Activated CD4-positive, alpha-beta memory T cell treated with anti-CD3 and anti-CD28 coated beads, Interleukin-2, amount 10 ng/mL, durations not matched to agents 7 days and 5 days (primary cell): ENCODE results near the gene DENND1B. TPM values are rescaled to one million over a fixed set of nuclear protein-coding genes. Genes with fewer than 3 reads are reported as not detected.

Source experiments
- CTCF ChIA-PET: fragments of 350-600 bp; sonication (Branson Sonifier 250); formaldehyde crosslinking; loops from one replicate; lab custom pipeline; 2021; ENCODE audit warnings: antibody characterized with exemption, inconsistent platforms; lab: Charles Lee
- POLR2A ChIA-PET: fragments of 350-600 bp; sonication (Branson Sonifier 250); formaldehyde crosslinking; loops from one replicate; lab custom pipeline; 2021; ENCODE audit warnings: antibody characterized with exemption; lab: Charles Lee
- DNase-seq: peaks from one replicate; pipeline ENCODE4 v3.0.0-alpha.2; 2020
- H3K27ac Mint-ChIP-seq: one replicate; pipeline ENCODE4 v1.8.0; 2021; ENCODE audit warnings: mild to moderate bottlenecking, mixed read lengths
- H3K27me3 Mint-ChIP-seq: one replicate; pipeline ENCODE4 v1.8.0; 2021; ENCODE audit warnings: mixed read lengths
- H3K36me3 Mint-ChIP-seq: one replicate; pipeline ENCODE4 v1.8.0; 2021; ENCODE audit warnings: low read depth, mixed read lengths
- H3K4me1 Mint-ChIP-seq: one replicate; pipeline ENCODE4 v1.8.0; 2021; ENCODE audit warnings: mixed read lengths
- H3K4me3 Mint-ChIP-seq: one replicate; pipeline ENCODE4 v1.8.0; 2021; ENCODE audit warnings: mild to moderate bottlenecking, mixed read lengths
- H3K9me3 Mint-ChIP-seq: one replicate; pipeline ENCODE4 v1.8.0; 2021; ENCODE audit warnings: mixed read lengths
- total RNA-seq, 2 experiments: library from RNA; stranded (reverse); gene quantifications; one replicate each; pipeline ENCODE4 v1.2.3, GENCODE V29; 2021

The DENND1B gene
- total RNA-seq: 10 to 100 TPM; 30.6 to 31.0 TPM

- Mint-ChIP-seq H3K27ac (peak within 1 kb of the TSS; percentile 100), H3K36me3 (peaks cover 21% of the 10 kb centered on the region), H3K9me3 (no peaks in the 10 kb centered on the region), H3K4me1 (peaks cover 67% of the 10 kb centered on the region), H3K4me3 (peak within 1 kb of the TSS; percentile 87), H3K27me3 (no peaks in the 10 kb centered on the region)
- ChIA-PET POLR2A (interaction anchor here (0.6 to 4.4 kb wide), 15 partner anchors 9 to 906 kb away, joined by 3 to 60 read pairs (median 3); partner anchors contain the start of genes C1orf53, NEK7 and PTPRC), CTCF (interaction anchor here (1.2 to 1.3 kb wide), 2 partner anchors 9 to 13 kb away, joined by 3 to 7 read pairs; no protein-coding TSS in a partner anchor)
- peak; percentile 87 for DNase-seq
Measured at GRCh38 chr1:197775282-197776262, at the start of gene DENND1B. Gene DENND1B (minus strand): TSS chr1:197775480. CDS start chr1:197775155, 325 bp downstream.

- H3K9me3 Mint-ChIP-seq: no peaks in the 10 kb centered on the region
- no peak for DNase-seq
- ChIA-PET CTCF (no interaction called here), POLR2A (no interaction called here)
- H3K27me3 Mint-ChIP-seq: no peaks in the 10 kb centered on the region
- H3K4me1 Mint-ChIP-seq: no peaks in the 10 kb centered on the region
- H3K27ac Mint-ChIP-seq: no peak overlapping the region
- H3K36me3 Mint-ChIP-seq: no peaks in the 10 kb centered on the region
- no peak overlapping the region for H3K4me3 Mint-ChIP-seq
Measured at GRCh38 chr1:197814306-197814705, 39.0 kb upstream of the DENND1B start.

GRCh38 chr1:197813741-197814140 is 38.5 kb upstream of the DENND1B start:
- POLR2A ChIA-PET: interaction anchor here (0.6 kb wide), 1 partner anchor 243 kb away, joined by 3 read pairs; no protein-coding TSS in a partner anchor
- H3K27ac Mint-ChIP-seq: no peak overlapping the region
- H3K4me1 Mint-ChIP-seq: no peaks in the 10 kb centered on the region
- CTCF ChIA-PET: no interaction called here
- H3K27me3 Mint-ChIP-seq: no peaks in the 10 kb centered on the region
- no peak for DNase-seq
- no peaks in the 10 kb centered on the region for H3K36me3 Mint-ChIP-seq
- no peaks in the 10 kb centered on the region for H3K9me3 Mint-ChIP-seq
- H3K4me3 Mint-ChIP-seq: no peak overlapping the region

- no peak for DNase-seq
- H3K36me3 Mint-ChIP-seq: no peaks in the 10 kb centered on the region
- H3K4me1 Mint-ChIP-seq: peaks cover 1% of the 10 kb centered on the region
- ChIA-PET CTCF (no interaction called here), POLR2A (no interaction called here)
- no peaks in the 10 kb centered on the region for H3K27me3 Mint-ChIP-seq
- H3K4me3 Mint-ChIP-seq: no peak overlapping the region
- H3K9me3 Mint-ChIP-seq: no peaks in the 10 kb centered on the region
- H3K27ac Mint-ChIP-seq: no peak overlapping the region
Measured at GRCh38 chr1:197811769-197812168, 36.5 kb upstream of the DENND1B start.

GRCh38 chr1:197810812-197811211 is 35.5 kb upstream of the DENND1B start:
- no peak for DNase-seq
- Mint-ChIP-seq H3K9me3 (no peaks in the 10 kb centered on the region), H3K4me3 (no peak overlapping the region), H3K27me3 (no peaks in the 10 kb centered on the region), H3K27ac (no peak overlapping the region), H3K4me1 (peaks cover 5% of the 10 kb centered on the region), H3K36me3 (no peaks in the 10 kb centered on the region)
- ChIA-PET POLR2A (no interaction called here), CTCF (no interaction called here)

- ChIA-PET CTCF (interaction anchor here (1.5 kb wide), 1 partner anchor 62 kb away, joined by 3 read pairs; no protein-coding TSS in a partner anchor), POLR2A (no interaction called here)
- DNase-seq: no peak
- H3K4me1 Mint-ChIP-seq: peaks cover 5% of the 10 kb centered on the region
- H3K9me3 Mint-ChIP-seq: no peaks in the 10 kb centered on the region
- no peaks in the 10 kb centered on the region for H3K36me3 Mint-ChIP-seq
- no peak overlapping the region for H3K4me3 Mint-ChIP-seq
- H3K27me3 Mint-ChIP-seq: no peaks in the 10 kb centered on the region
- no peak overlapping the region for H3K27ac Mint-ChIP-seq
Measured at GRCh38 chr1:197808880-197809279, 33.6 kb upstream of the DENND1B start.

- H3K4me3 Mint-ChIP-seq: no peak overlapping the region
- peaks cover 5% of the 10 kb centered on the region for H3K4me1 Mint-ChIP-seq
- no peaks in the 10 kb centered on the region for H3K36me3 Mint-ChIP-seq
- CTCF ChIA-PET: interaction anchor here (1.5 kb wide), 1 partner anchor 63 kb away, joined by 3 read pairs; no protein-coding TSS in a partner anchor
- no peaks in the 10 kb centered on the region for H3K27me3 Mint-ChIP-seq
- DNase-seq: no peak
- no peaks in the 10 kb centered on the region for H3K9me3 Mint-ChIP-seq
- H3K27ac Mint-ChIP-seq: no peak overlapping the region
- POLR2A ChIA-PET: interaction anchor here (0.6 to 1.3 kb wide), 2 partner anchors 32 to 153 kb away, joined by 3 to 4 read pairs; partner anchors contain the start of gene DENND1B
Measured at GRCh38 chr1:197807739-197808453, 32.6 kb upstream of the DENND1B start.

GRCh38 chr1:197807216-197807615 is 31.9 kb upstream of the DENND1B start:
- CTCF ChIA-PET: no interaction called here
- no peaks in the 10 kb centered on the region for H3K36me3 Mint-ChIP-seq
- no peak for DNase-seq
- no peak overlapping the region for H3K27ac Mint-ChIP-seq
- POLR2A ChIA-PET: interaction anchor here (0.6 to 1.3 kb wide), 2 partner anchors 31 to 153 kb away, joined by 3 to 4 read pairs; partner anchors contain the start of gene DENND1B
- H3K4me1 Mint-ChIP-seq: peaks cover 5% of the 10 kb centered on the region
- no peak overlapping the region for H3K4me3 Mint-ChIP-seq
- H3K9me3 Mint-ChIP-seq: no peaks in the 10 kb centered on the region
- no peaks in the 10 kb centered on the region for H3K27me3 Mint-ChIP-seq

GRCh38 chr1:197806718-197807117 is 31.4 kb upstream of the DENND1B start:
- no peaks in the 10 kb centered on the region for H3K36me3 Mint-ChIP-seq
- no peaks in the 10 kb centered on the region for H3K27me3 Mint-ChIP-seq
- H3K4me1 Mint-ChIP-seq: peaks cover 5% of the 10 kb centered on the region
- no peak for DNase-seq
- no peak overlapping the region for H3K4me3 Mint-ChIP-seq
- ChIA-PET CTCF (no interaction called here), POLR2A (interaction anchor here (1.3 kb wide), 1 partner anchor 31 kb away, joined by 4 read pairs; the partner anchor contains the start of gene DENND1B)
- no peaks in the 10 kb centered on the region for H3K9me3 Mint-ChIP-seq
- H3K27ac Mint-ChIP-seq: no peak overlapping the region

- POLR2A ChIA-PET: no interaction called here
- peaks cover 18% of the 10 kb centered on the region for H3K9me3 Mint-ChIP-seq
- H3K4me3 Mint-ChIP-seq: no peak overlapping the region
- CTCF ChIA-PET: no interaction called here
- no peak overlapping the region for H3K27ac Mint-ChIP-seq
- peaks cover 2% of the 10 kb centered on the region for H3K4me1 Mint-ChIP-seq
- no peak for DNase-seq
- H3K27me3 Mint-ChIP-seq: peaks cover 6% of the 10 kb centered on the region
- peaks cover 10% of the 10 kb centered on the region for H3K36me3 Mint-ChIP-seq
Measured at GRCh38 chr1:197801684-197802083, 26.4 kb upstream of the DENND1B start.

GRCh38 chr1:197801111-197801482 is 25.8 kb upstream of the DENND1B start:
- Mint-ChIP-seq H3K27me3 (peaks cover 11% of the 10 kb centered on the region), H3K4me1 (no peaks in the 10 kb centered on the region), H3K9me3 (peaks cover 24% of the 10 kb centered on the region), H3K27ac (no peak overlapping the region), H3K4me3 (no peak overlapping the region), H3K36me3 (peaks cover 16% of the 10 kb centered on the region)
- DNase-seq: no peak
- ChIA-PET POLR2A (no interaction called here), CTCF (no interaction called here)

- Mint-ChIP-seq H3K27me3 (peaks cover 11% of the 10 kb centered on the region), H3K27ac (no peak overlapping the region), H3K9me3 (peaks cover 27% of the 10 kb centered on the region), H3K4me1 (no peaks in the 10 kb centered on the region), H3K36me3 (peaks cover 17% of the 10 kb centered on the region), H3K4me3 (no peak overlapping the region)
- ChIA-PET CTCF (no interaction called here), POLR2A (no interaction called here)
- DNase-seq: no peak
Measured at GRCh38 chr1:197800379-197801110, 25.3 kb upstream of the DENND1B start.
